ENCODE results near the gene ATP10B. TPM values are rescaled to one million over a fixed set of nuclear protein-coding genes. Genes with fewer than 3 reads are reported as not detected.

Gene ATP10B
- total and polyA plus RNA-seq, 2 of the 8 experiments (the other 6 are each of a cell fraction or from before 2014, with no cell fraction given), result 0.06 to 0.11 TPM

GRCh38 chr5:160641405-160641804 lies 210.6 kb downstream of the ATP10B start (continued):
- TF ChIP-seq CHD7 (IDR thresholded peaks at IDR 0.05; ENCODE audit: insufficient replicate concordance, low read length) (no peak), SAP30 (IDR thresholded peaks at IDR 0.05; ENCODE audit: insufficient read depth, insufficient replicate concordance, low read length) (no peak), CEBPB (IDR thresholded peaks at IDR 0.05; ENCODE audit: low read depth, low read length) (no peak), BCL11A (IDR thresholded peaks at IDR 0.05; ENCODE audit: low read depth in 2 of 2, low read length in 2 of 2) (no peak)

All from H1 (cell line).